ENCODE data around the gene U2AF1.
"Not testable (repeated sequence)": the region's sequence is repeated elsewhere in the genome, so short reads cannot be mapped to it uniquely, and the experiment has no call there.

DNA sequence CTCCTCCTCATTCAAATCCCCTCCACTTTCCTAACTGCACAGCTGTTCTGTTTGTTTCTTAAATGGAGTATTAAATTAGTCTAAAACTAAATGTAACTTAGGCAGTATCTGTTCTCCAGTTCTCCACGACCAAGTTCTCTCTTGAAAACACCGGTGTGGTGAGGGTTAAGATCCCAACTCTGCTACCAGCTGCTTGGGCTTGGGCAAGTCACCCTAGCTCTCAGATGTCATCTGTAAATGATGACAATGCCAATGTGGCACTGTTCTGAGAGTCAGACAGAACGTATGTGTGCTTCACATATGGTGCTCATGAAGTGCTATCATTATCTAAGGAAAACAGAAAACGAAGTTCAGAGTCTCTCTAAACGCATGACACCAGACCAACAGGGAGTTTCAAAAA is 2.7 kb downstream of the U2AF1 start:
- TF ChIP-seq, protein P1, sequence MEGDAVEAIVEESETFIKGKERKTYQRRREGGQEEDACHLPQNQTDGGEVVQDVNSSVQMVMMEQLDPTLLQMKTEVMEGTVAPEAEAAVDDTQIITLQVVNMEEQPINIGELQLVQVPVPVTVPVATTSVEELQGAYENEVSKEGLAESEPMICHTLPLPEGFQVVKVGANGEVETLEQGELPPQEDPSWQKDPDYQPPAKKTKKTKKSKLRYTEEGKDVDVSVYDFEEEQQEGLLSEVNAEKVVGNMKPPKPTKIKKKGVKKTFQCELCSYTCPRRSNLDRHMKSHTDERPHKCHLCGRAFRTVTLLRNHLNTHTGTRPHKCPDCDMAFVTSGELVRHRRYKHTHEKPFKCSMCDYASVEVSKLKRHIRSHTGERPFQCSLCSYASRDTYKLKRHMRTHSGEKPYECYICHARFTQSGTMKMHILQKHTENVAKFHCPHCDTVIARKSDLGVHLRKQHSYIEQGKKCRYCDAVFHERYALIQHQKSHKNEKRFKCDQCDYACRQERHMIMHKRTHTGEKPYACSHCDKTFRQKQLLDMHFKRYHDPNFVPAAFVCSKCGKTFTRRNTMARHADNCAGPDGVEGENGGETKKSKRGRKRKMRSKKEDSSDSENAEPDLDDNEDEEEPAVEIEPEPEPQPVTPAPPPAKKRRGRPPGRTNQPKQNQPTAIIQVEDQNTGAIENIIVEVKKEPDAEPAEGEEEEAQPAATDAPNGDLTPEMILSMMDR (IDR thresholded peaks at IDR 0.05; ENCODE audit: borderline replicate concordance, extremely low read depth, low read length, poor library complexity, severe bottlenecking): not testable (repeated sequence)
- not testable (repeated sequence) for TF ChIP-seq EZH2 (IDR thresholded peaks at IDR 0.05; ENCODE audit: borderline replicate concordance, low read depth, low read length, severe bottlenecking)
